Gastroesophageal sphincter (tissue), 4 donors: Measurements from ENCODE around the gene MED25. TPM values are rescaled to one million over a fixed set of nuclear protein-coding genes. Genes with fewer than 3 reads are reported as not detected.

Experiments
- ATAC-seq: fragments of 150-250 bp; one replicate; pipeline ENCODE4 v1.9.1; 2016; ENCODE audit warnings: mild to moderate bottlenecking, moderate library complexity
- H3K27ac ChIP-seq, 4 donors: fragments of 200-600 bp; sonication (generic) in 3 of 4; 1 replicate in 3 of 4; 2 replicates in 1 of 4; pipeline ENCODE4 v1.5.1; 2016 to 2019
- H3K27me3 ChIP-seq: fragments of 200-600 bp; sonication (generic); one replicate; pipeline ENCODE4 v1.5.1; 2019
- H3K36me3 ChIP-seq, 2 donors: fragments of 200-600 bp; sonication (generic); one replicate each; pipeline ENCODE4 v1.5.1; 2019; ENCODE audit warnings: control low read depth in 1 of 2
- H3K4me1 ChIP-seq, 3 donors: fragments of 200-600 bp; sonication (generic); 1 replicate in 2 of 3; 2 replicates in 1 of 3; pipeline ENCODE4 v1.5.1; 2016 to 2019; ENCODE audit warnings: control low read depth in 2 of 3
- H3K4me3 ChIP-seq, 2 donors: fragments of 200-600 bp; sonication (generic); one replicate each; pipeline ENCODE4 v1.5.1; 2019; ENCODE audit warnings: mild to moderate bottlenecking in 1 of 2, moderate library complexity in 1 of 2
- H3K9me3 ChIP-seq, 3 donors: fragments of 200-600 bp; sonication (generic); one replicate each; pipeline ENCODE4 v1.5.1; 2017 to 2019; ENCODE audit warnings: control low read depth in 2 of 3
- CTCF ChIP-seq, 4 experiments: fragments of 200-600 bp in 2 of 4; fragments of 450-650 bp in 2 of 4; sonication (generic) in 1 of 4; IDR thresholded peaks; one replicate each; pipeline ENCODE4 v1.5.1; 2017 to 2019; ENCODE audit warnings: antibody characterized with exemption in 4 of 4, mild to moderate bottlenecking in 2 of 4, moderate library complexity in 2 of 4
- EP300 ChIP-seq: sonication (generic); formaldehyde crosslinking; IDR thresholded peaks from one replicate; pipeline ENCODE4 v1.6.1; 2017; ENCODE audit warnings: antibody characterized with exemption, mild to moderate bottlenecking
- POLR2A ChIP-seq, 2 donors: fragments of 450-650 bp; IDR thresholded peaks; one replicate each; pipeline ENCODE4 v1.6.1; 2017; ENCODE audit warnings: antibody characterized with exemption in 2 of 2, mild to moderate bottlenecking in 2 of 2, moderate library complexity in 1 of 2
- POLR2AphosphoS5 ChIP-seq: sonication (generic); formaldehyde crosslinking; IDR thresholded peaks from one replicate; pipeline ENCODE4 v1.6.1; 2017; ENCODE audit warnings: antibody characterized with exemption
- WGBS, 2 donors: methylation state at CpG; one replicate each; pipeline ENCODE4 v1.1.5; 2018; ENCODE audit warnings: low coverage in 1 of 2; 5-methylcytosine and 5-hydroxymethylcytosine counted together
- total RNA-seq, 4 donors: library from RNA; depleted of rRNA; stranded (reverse); fragments of >200 nt; gene quantifications; one replicate each; pipeline ENCODE4 v1.1.0, GENCODE V29; 2016

The MED25 gene
- total RNA-seq, 4 donors from 2014 or later: 26.7 to 36.1 (median 28.7) TPM

GRCh38 chr19:49807058-49807903 is 10.8 kb upstream of the MED25 start:
- no peaks in the 10 kb centered on the region for H3K27me3 ChIP-seq
- no peak for ATAC-seq
- H3K9me3 ChIP-seq: no peaks in the 10 kb centered on the region
- H3K36me3 ChIP-seq: peaks cover 0 to 55% of the 10 kb centered on the region in 2 donors
- no peak overlapping the region for H3K4me3 ChIP-seq
- peak overlapping the region in 2 of 4 donors; percentile 14 to 87 for H3K27ac ChIP-seq
- 81 to 92% methylated on average over 4 to 7 of the region's 18 CpGs for WGBS, 2 donors
- no peak for TF ChIP-seq CTCF (IDR thresholded peaks at IDR 0.05)
- TF ChIP-seq POLR2A (IDR thresholded peaks at IDR 0.05): no peak
- no peak for TF ChIP-seq POLR2AphosphoS5
- TF ChIP-seq EP300: no peak
- H3K4me1 ChIP-seq: peaks cover 0 to 46% (median 16%) of the 10 kb centered on the region in 3 donors

DNA sequence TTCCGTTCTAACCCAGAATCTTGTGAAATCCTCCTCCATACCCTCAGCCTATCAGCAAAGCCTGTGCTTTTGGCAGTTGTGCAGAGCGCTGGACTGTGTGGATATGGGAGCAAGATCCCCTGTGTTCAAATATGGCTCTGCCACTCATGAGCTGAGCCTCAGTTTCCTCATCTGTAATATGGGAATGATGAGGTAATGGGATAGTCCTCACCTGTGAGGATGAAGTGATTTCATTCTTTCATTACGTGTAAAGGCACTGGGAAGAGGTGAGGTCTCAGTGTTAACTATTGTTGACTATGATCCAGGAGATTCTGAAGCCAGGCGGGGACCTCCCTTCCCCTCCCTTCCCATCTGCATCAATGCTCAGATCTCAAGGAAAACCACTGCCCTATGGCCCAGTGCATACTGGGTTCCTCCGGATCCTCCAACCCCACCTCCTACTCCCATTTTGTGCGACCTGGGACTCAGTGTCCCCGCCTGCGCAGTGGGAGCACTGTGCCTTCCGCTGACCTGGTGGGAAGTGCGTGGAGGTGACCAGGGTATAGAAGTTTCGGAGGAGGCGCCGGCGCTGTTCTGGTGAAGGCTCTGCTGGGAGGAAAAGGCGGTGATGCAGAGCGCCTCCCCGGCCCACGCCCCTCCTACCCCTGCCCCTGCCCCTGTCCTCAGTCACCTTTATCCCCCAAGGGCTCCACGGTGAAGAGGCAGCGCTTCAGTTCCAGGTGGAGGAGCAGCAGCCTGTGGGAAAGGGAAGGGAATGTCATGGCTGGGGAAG is 10.0 kb upstream of the MED25 start:
- Histone ChIP-seq H3K4me1 (peaks cover 0 to 45% (median 11%) of the 10 kb centered on the region in 3 donors), H3K27me3 (no peaks in the 10 kb centered on the region), H3K4me3 (peak overlapping the region in 1 of 2 donors; percentile 68), H3K9me3 (no peaks in the 10 kb centered on the region), H3K27ac (peak overlapping the region in 3 of 4 donors; percentile 86 to 92 (median 87)), H3K36me3 (peaks cover 0 to 48% of the 10 kb centered on the region in 2 donors)
- WGBS, 2 donors: 76 to 100% methylated on average over 1 to 3 of the region's 20 CpGs
- no peak for TF ChIP-seq POLR2A (IDR thresholded peaks at IDR 0.05)
- TF ChIP-seq CTCF (IDR thresholded peaks at IDR 0.05): no peak
- no peak for TF ChIP-seq EP300
- no peak for TF ChIP-seq POLR2AphosphoS5
- ATAC-seq: no peak

DNA sequence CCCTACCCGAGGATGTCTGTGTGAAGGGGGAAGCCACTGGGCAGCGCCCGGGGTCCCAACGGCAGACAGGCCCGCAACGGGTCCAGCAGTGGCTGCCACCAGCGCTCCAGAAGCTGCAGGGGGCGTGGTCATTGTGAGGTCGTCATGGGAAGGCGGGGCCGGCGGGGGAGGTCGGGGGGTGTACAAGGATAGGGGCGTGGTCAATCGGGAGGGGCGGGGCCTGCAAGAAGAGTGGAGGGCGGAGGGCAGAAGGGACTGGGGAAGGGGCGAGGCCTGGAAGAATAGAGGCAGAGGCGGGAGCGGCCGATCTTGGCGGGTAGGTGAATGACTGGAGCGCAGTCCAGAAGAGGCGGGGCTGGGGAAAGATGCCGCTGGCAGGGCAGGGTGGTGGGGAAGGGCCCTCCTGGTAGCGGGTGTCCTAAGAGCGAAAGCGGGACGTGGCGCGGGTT is 9.4 kb upstream of the MED25 start:
- H3K4me1 ChIP-seq: peaks cover 0 to 43% (median 11%) of the 10 kb centered on the region in 3 donors
- ATAC-seq: peak; percentile 62
- 0% methylated on average over 4 to 12 of the region's 31 CpGs for WGBS, 2 donors
- peak in 1 of 4 experiments; percentile 17 for TF ChIP-seq CTCF (IDR thresholded peaks at IDR 0.05)
- peak in 1 of 2 donors; percentile 7 for TF ChIP-seq POLR2A (IDR thresholded peaks at IDR 0.05)
- no peak for TF ChIP-seq EP300
- TF ChIP-seq POLR2AphosphoS5: peak; percentile 22
- peak overlapping the region; percentile 68 to 80 for H3K4me3 ChIP-seq
- H3K27me3 ChIP-seq: no peaks in the 10 kb centered on the region
- H3K27ac ChIP-seq: peak overlapping the region; percentile 55 to 92 (median 86)
- peaks cover 0 to 41% of the 10 kb centered on the region in 2 donors for H3K36me3 ChIP-seq
- no peaks in the 10 kb centered on the region for H3K9me3 ChIP-seq

DNA sequence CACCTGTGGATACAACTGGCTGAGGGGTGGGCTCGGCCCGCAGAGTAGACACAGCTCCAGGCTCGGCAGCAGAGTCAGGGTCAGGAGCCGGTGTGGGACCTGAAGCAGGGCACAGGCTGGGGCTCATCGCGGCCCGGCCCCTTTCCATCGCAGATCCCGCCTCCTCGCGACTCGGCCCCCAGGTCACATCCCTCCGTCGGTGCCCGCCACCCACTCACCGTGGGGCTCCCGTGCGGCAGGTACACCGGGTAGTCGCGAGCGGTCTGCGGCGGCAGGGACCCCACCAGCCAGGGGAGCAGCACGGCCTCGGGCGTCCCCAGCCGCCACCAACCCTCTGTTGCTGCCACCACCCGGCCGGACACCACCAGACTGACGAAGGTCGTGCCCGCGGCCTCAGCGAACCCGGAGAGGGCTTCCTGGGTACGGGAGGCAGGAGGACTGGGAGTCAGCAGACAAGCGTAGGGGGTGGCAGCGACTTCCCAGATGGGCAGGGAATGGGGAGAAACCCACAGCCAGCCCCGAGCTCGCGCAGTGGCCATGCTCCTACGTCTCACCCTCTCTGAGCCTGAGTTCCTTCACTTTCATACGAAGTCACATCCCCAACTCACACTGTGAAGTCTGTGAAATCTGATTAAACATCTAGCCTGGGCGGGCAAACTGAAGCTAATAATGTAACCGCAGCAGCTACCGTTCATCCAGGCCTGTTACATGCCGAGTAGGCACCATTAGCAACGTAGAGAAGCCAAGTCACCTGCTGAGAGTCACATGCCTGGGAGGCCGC is 8.7 kb upstream of the MED25 start:
- H3K4me1 ChIP-seq: peaks cover 0 to 49% (median 11%) of the 10 kb centered on the region in 3 donors
- TF ChIP-seq EP300: no peak
- peak in 2 of 4 experiments; percentile 7 to 36 for TF ChIP-seq CTCF (IDR thresholded peaks at IDR 0.05)
- TF ChIP-seq POLR2AphosphoS5: peak; percentile 25
- no peak for TF ChIP-seq POLR2A (IDR thresholded peaks at IDR 0.05)
- H3K9me3 ChIP-seq: no peaks in the 10 kb centered on the region
- H3K36me3 ChIP-seq: peaks cover 0 to 35% of the 10 kb centered on the region in 2 donors
- no peaks in the 10 kb centered on the region for H3K27me3 ChIP-seq
- H3K4me3 ChIP-seq: peak overlapping the region; percentile 68 to 80
- peak overlapping the region; percentile 55 to 92 (median 86) for H3K27ac ChIP-seq
- ATAC-seq: peak; percentile 27
- 3 to 4% methylated on average over 7 to 8 of the region's 50 CpGs for WGBS, 2 donors
